Effector CD4-positive, alpha-beta T cell (primary cell): Measurements from ENCODE around the gene DIRAS3. TPM values are rescaled to one million over a fixed set of nuclear protein-coding genes. Genes with fewer than 3 reads are reported as not detected.
"Not testable (repeated sequence)": the region's sequence is repeated elsewhere in the genome, so short reads cannot be mapped to it uniquely, and the experiment has no call there.

Source experiments
- DNase-seq: peaks from one replicate; pipeline ENCODE4 v3.0.0-alpha.2; 2020
- total RNA-seq: gene quantifications from one replicate; lab custom pipeline; 2026; lab: John Stamatoyannopoulos, UW

The DIRAS3 gene, protein sequence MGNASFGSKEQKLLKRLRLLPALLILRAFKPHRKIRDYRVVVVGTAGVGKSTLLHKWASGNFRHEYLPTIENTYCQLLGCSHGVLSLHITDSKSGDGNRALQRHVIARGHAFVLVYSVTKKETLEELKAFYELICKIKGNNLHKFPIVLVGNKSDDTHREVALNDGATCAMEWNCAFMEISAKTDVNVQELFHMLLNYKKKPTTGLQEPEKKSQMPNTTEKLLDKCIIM
- total RNA-seq, result not detected

GRCh38 chr1:68049941-68050878 is at the start of gene DIRAS3:
DIRAS3 (minus strand) TSS chr1:68050627; CDS start chr1:68047297, 3,330 bp downstream.
- DNase-seq, result no peak

GRCh38 chr1:68093737-68094136 is 43.3 kb upstream of the DIRAS3 start:
- no peak for DNase-seq

GRCh38 chr1:68087184-68087583 is 36.8 kb upstream of the DIRAS3 start:
- DNase-seq, result no peak

DNA sequence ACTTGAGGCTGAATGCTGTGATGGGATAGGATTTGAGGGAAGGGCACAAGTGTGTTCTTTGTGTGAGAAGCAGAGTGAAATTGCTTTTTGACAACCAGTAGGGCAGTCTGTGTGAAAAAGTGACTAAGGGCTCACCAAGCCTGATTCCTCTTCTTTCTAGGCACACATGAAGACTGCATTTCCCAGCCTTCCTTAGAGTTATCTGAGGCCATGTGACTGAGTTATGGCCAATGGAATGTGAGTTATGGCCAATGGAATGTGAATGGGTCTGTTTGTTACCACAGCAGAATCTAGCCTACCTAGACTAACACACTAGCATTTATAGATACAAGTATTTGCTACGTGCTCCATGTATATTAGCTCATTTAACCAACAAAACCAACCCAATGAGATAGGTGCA is 35.3 kb upstream of the DIRAS3 start:
- no peak for DNase-seq

- no peak for DNase-seq
Observed at GRCh38 chr1:68083686-68084085, 33.3 kb upstream of the DIRAS3 start.

- no peak for DNase-seq
Observed at GRCh38 chr1:68081775-68082283, 31.4 kb upstream of the DIRAS3 start.

GRCh38 chr1:68078647-68079046 is 28.2 kb upstream of the DIRAS3 start:
- DNase-seq, result no peak

DNA sequence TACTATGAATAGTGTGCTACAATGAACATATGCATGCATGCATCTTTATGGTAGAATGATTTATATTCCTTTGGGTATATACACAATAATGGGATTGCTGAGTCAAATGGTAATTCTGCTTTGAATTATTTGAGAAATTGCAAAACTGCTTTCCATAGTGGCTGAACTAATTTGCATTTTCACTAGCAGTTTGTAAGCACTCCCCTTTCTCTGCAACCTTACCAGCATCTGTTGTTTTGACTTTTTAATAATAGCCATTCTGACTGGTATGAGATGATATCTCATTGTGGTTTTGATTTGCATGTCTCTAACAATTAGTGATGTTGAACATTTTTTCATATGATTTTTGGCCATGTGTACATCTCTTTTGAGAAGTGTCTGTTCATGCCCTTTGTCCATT is 24.0 kb upstream of the DIRAS3 start:
- no peak for DNase-seq

DNA sequence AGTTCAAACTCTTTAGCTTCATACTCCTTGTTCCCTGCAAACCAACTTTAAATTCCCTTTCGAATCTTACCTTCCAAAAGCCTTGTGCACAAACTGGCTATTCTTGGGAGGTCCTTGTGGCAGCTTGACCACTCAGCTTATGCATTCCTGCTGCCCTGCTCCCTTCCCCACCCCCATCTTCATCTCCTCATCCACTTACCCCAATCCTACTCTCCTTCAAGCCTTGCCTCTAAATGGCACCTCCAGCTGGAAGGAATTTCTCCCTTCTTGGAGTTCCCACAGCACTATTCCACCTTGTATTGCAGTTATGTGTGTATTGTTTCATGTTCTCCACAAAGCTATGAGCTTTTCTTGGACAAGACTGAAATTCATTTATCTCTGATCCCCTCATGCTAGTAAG is 15.3 kb upstream of the DIRAS3 start:
- DNase-seq, result no peak

GRCh38 chr1:68058053-68058452 is 7.6 kb upstream of the DIRAS3 start:
- not testable (repeated sequence) for DNase-seq

GRCh38 chr1:68057564-68057963 is 7.1 kb upstream of the DIRAS3 start:
- no peak for DNase-seq

- DNase-seq, result no peak
Observed at GRCh38 chr1:68057050-68057449, 6.6 kb upstream of the DIRAS3 start.

GRCh38 chr1:68051475-68051874 is 1.0 kb upstream of the DIRAS3 start:
- DNase-seq, result no peak

DNA sequence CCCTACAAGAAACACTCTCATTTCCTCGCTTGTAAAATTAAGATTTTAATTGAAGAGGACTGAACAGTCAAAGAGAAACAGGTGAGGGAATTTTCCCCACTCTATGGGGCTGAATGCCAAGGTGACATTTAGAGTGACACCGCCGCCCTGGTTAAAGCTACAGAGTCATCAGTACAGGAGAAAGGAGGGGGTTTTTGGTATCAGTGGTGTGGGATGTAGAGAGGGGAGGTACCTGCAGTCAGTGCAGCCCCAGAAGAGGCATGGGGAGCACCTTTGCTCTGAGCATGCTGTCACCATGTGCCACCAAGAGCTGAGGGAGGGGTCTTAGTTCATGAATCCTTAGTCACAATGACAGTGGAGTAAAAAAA is 2.8 kb downstream of the DIRAS3 start:
- no peak for DNase-seq

DNA sequence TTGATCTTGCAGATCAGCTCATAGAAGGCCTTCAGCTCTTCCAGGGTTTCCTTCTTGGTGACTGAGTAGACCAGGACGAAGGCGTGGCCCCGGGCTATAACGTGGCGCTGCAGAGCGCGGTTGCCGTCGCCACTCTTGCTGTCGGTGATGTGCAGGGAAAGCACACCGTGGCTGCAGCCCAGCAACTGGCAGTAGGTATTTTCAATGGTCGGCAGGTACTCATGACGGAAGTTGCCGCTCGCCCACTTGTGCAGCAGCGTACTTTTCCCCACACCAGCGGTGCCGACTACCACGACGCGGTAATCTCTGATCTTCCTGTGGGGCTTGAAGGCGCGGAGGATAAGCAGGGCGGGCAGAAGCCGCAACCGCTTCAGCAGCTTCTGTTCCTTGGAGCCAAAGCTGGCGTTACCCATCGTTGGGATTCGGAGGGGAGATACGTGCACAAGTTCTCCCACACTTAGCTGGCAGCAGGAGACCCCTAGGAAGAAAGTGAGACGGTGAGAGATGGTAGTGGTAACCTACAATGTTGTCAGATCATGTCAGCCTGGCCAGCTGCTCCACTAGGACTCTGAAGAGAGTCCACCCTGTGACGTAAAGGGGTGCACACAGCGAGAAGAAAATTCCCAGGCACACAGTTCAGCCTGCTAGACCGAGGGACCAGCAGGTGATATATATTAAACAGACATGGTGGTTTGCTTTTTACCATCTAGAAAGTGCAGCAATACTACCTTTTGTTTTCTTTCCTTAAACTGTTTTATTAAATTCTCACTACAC is 3.4 kb downstream of the DIRAS3 start:
- no peak for DNase-seq

DNA sequence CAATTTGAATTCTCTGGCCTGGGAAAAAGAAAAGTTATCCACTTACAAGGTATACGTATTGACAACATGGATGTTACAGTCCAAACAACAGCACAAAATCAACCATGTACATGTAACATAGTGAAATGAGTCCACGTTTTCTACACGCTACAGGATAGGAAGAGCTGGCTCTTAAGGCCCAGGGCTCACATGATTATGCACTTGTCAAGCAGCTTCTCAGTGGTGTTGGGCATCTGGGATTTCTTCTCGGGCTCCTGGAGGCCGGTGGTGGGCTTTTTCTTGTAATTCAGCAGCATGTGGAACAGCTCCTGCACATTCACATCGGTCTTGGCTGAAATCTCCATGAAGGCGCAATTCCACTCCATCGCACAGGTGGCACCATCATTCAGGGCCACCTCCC is 4.0 kb downstream of the DIRAS3 start:
- no peak for DNase-seq

DNA sequence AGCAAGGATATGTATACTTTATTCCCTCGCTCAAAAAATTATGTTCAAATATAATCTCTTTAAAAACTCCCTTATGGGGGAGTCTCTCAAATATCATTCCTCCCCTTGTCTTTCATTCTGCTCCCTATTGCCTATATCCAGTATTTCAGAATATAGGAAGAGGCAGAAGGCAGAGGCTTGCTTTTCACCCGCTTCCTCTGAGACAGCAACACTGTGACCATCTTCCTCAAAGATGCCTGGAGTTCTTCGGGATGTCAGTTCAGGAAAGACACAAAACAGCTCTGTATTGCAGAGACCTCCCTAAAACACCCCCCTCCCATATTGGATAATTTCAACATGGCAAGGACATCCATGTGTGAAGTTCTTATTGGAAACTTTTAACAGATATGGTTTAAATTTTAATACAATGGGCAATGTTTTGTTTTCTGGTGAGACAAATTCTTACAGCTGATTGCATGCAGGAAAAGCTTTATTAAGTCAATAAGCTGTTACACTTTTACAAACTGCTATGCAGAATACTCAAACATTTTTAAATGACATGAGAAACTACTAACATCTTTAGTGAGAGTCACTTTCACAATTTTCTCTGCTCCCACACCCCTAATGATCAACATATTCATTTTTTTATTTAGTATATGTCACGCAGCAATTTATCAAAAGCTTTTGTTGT is 4.8 kb downstream of the DIRAS3 start:
- DNase-seq, result no peak

DNA sequence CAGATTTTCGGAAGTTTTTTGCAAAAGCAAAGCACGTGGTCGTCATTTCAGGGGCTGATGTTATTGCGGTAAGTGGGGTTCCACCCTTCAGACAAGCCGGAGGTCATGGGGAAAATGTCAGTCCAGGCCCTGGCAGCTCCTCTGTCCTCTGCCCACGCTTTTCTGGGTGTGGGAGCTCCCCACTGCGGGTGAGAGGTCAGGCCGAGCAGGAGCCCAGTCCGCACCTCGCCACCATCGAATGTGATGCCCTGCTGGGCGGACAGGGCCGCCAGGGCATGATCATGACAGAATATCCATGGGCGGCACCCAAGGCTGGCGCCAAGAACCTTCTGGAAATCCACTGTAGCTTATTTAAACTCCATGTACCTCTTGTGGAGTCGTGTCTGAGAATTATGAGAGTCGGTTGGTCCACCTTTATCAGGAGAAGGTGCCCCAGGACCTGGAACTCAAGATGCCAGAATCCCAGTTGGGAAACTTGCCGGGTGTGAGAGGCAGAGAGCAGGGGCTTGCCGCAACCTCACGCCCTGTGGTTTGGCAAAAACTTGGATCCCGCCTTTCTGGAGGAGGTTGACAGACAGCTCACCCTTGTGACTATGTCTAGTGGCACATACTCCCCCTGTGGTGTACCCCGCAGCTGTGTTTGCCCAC is 6.9 kb downstream of the DIRAS3 start:
- DNase-seq, result no peak

- DNase-seq, result no peak
Observed at GRCh38 chr1:68036946-68037345, 13.5 kb downstream of the DIRAS3 start.

- no peak for DNase-seq
Observed at GRCh38 chr1:68029444-68029843, 21.0 kb downstream of the DIRAS3 start.

GRCh38 chr1:68028566-68028965 is 21.9 kb downstream of the DIRAS3 start:
- no peak for DNase-seq
